ENCODE data around the gene LRP8. TPM values are rescaled to one million over a fixed set of nuclear protein-coding genes. Genes with fewer than 3 reads are reported as not detected.

The LRP8 gene
- total RNA-seq, 1 experiment from 2014 or later = 28.6 TPM

- no peaks in the 10 kb centered on the region for H3K36me3 ChIP-seq (ENCODE audit: control insufficient read depth, insufficient read depth, low read length)
- BruUV-seq (replicated peaks) = no TSS peak
- in situ Hi-C loops (cut with HindIII; ENCODE audit: low pct_unique_long_range_greater_than_20kb, low sequenced_read_pairs) (no loop called here), intact Hi-C loops (cut with micrococcal nuclease; ENCODE audit: unreplicated experiment) (no loop called here)
- no peaks in the 10 kb centered on the region for H3K27me3 ChIP-seq (ENCODE audit: control insufficient read depth, insufficient read depth, low read length)
- no peak for TF ChIP-seq SIN3A (IDR thresholded peaks at IDR 0.05; ENCODE audit: borderline replicate concordance, insufficient read depth, low read depth, low read length)
- no peak for TF ChIP-seq REST (IDR thresholded peaks at IDR 0.05; ENCODE audit: insufficient read depth in 1 of 2, low read depth in 2 of 2, low read length in 1 of 2)
- TF ChIP-seq TCF7L2 (IDR thresholded peaks at IDR 0.05; ENCODE audit: low read depth, low read length) = no peak
- TF ChIP-seq CTCF (IDR thresholded peaks at IDR 0.05) = no peak
- no peak for TF ChIP-seq POLR2AphosphoS5 (IDR thresholded peaks at IDR 0.05; ENCODE audit: low read depth, low read length)
- ChIA-PET POLR2A (no interaction called here), CTCF (interaction anchor here (0.7 kb wide), 3 partner anchors 18 to 86 kb away, joined by 3 to 7 read pairs (median 7); no protein-coding TSS in a partner anchor)
- H3K4me3 ChIP-seq (ENCODE audit: low read depth in 2 of 2, low read length in 2 of 2) = no peak overlapping the region
- DNase-seq (ENCODE audit: low read depth, low spot score) (no peak), ATAC-seq (no peak)
- no peaks in the 10 kb centered on the region for H3K9me3 ChIP-seq (ENCODE audit: control insufficient read depth, insufficient read depth, low read depth, low read length)
- H3K27ac ChIP-seq (ENCODE audit: low read length) = no peak overlapping the region
- H3K4me1 ChIP-seq (ENCODE audit: control insufficient read depth, insufficient read depth, low read length) = no peaks in the 10 kb centered on the region; the same call in 1 of the 2 replicates
Measured at GRCh38 chr1:53317646-53318539, 10.0 kb downstream of the LRP8 start.

- H3K9me3 ChIP-seq (ENCODE audit: control insufficient read depth, insufficient read depth, low read depth, low read length) = no peaks in the 10 kb centered on the region
- intact Hi-C loops (cut with micrococcal nuclease; ENCODE audit: unreplicated experiment) = no loop called here
- ChIA-PET CTCF (interaction anchor here (0.6 kb wide), 2 partner anchors 74 to 76 kb away, joined by 5 to 9 read pairs; no protein-coding TSS in a partner anchor), POLR2A (no interaction called here)
- DNase-seq (ENCODE audit: low read depth, low spot score) (no peak), ATAC-seq (no peak)
- BruUV-seq (replicated peaks) = no TSS peak
- H3K4me3 ChIP-seq (ENCODE audit: low read depth in 2 of 2, low read length in 2 of 2) = no peak overlapping the region
- no peaks in the 10 kb centered on the region for H3K27me3 ChIP-seq (ENCODE audit: control insufficient read depth, insufficient read depth, low read length)
- in situ Hi-C loops (cut with HindIII; ENCODE audit: low pct_unique_long_range_greater_than_20kb, low sequenced_read_pairs) = no loop called here
- H3K36me3 ChIP-seq (ENCODE audit: control insufficient read depth, insufficient read depth, low read length) = no peaks in the 10 kb centered on the region
- TF ChIP-seq TCF7L2 (IDR thresholded peaks at IDR 0.05; ENCODE audit: low read depth, low read length) (no peak), POLR2AphosphoS5 (IDR thresholded peaks at IDR 0.05; ENCODE audit: low read depth, low read length) (no peak), REST (IDR thresholded peaks at IDR 0.05; ENCODE audit: insufficient read depth in 1 of 2, low read depth in 2 of 2, low read length in 1 of 2) (no peak), CTCF (IDR thresholded peaks at IDR 0.05) (no peak), SIN3A (IDR thresholded peaks at IDR 0.05; ENCODE audit: borderline replicate concordance, insufficient read depth, low read depth, low read length) (no peak)
- H3K4me1 ChIP-seq (ENCODE audit: control insufficient read depth, insufficient read depth, low read length) = no peaks in the 10 kb centered on the region; the same call in 1 of the 2 replicates
- no peak overlapping the region for H3K27ac ChIP-seq (ENCODE audit: low read length)
Measured at GRCh38 chr1:53316766-53317581, 10.9 kb downstream of the LRP8 start.
